Sigmoid colon (tissue), 4 donors: ENCODE results near the gene PKN2.

Source experiments
- CTCF ChIP-seq, 4 experiments: fragments of 450-650 bp in 3 of 4; fragments of 200-600 bp in 1 of 4; IDR thresholded peaks; one replicate each; pipeline ENCODE4 v1.5.1; 2016 to 2019; ENCODE audit warnings: antibody characterized with exemption in 4 of 4, mild to moderate bottlenecking in 3 of 4, moderate library complexity in 2 of 4
- EP300 ChIP-seq, 4 donors: sonication (generic); formaldehyde crosslinking; IDR thresholded peaks; one replicate each; pipeline ENCODE4 v1.6.1; 2017; ENCODE audit warnings: antibody characterized with exemption in 4 of 4
- POLR2AphosphoS5 ChIP-seq, 4 donors: sonication (generic); formaldehyde crosslinking; IDR thresholded peaks; one replicate each; pipeline ENCODE4 v1.6.1; 2017; ENCODE audit warnings: antibody characterized with exemption in 4 of 4

GRCh38 chr1:88876573-88877365 is 192.7 kb downstream of the PKN2 start:
- TF ChIP-seq EP300 (IDR thresholded peaks at IDR 0.05) (no peak), CTCF (IDR thresholded peaks at IDR 0.05) (no peak), POLR2AphosphoS5 (IDR thresholded peaks at IDR 0.05) (no peak)
